Islet precursor cell (in vitro differentiated cells): Measurements from ENCODE around the gene FUCA2.

Experiments used
- DNase-seq: peaks from one replicate; pipeline ENCODE4 v3.0.0-alpha.2; 2018

FUCA2 gene, protein sequence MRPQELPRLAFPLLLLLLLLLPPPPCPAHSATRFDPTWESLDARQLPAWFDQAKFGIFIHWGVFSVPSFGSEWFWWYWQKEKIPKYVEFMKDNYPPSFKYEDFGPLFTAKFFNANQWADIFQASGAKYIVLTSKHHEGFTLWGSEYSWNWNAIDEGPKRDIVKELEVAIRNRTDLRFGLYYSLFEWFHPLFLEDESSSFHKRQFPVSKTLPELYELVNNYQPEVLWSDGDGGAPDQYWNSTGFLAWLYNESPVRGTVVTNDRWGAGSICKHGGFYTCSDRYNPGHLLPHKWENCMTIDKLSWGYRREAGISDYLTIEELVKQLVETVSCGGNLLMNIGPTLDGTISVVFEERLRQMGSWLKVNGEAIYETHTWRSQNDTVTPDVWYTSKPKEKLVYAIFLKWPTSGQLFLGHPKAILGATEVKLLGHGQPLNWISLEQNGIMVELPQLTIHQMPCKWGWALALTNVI

DNA sequence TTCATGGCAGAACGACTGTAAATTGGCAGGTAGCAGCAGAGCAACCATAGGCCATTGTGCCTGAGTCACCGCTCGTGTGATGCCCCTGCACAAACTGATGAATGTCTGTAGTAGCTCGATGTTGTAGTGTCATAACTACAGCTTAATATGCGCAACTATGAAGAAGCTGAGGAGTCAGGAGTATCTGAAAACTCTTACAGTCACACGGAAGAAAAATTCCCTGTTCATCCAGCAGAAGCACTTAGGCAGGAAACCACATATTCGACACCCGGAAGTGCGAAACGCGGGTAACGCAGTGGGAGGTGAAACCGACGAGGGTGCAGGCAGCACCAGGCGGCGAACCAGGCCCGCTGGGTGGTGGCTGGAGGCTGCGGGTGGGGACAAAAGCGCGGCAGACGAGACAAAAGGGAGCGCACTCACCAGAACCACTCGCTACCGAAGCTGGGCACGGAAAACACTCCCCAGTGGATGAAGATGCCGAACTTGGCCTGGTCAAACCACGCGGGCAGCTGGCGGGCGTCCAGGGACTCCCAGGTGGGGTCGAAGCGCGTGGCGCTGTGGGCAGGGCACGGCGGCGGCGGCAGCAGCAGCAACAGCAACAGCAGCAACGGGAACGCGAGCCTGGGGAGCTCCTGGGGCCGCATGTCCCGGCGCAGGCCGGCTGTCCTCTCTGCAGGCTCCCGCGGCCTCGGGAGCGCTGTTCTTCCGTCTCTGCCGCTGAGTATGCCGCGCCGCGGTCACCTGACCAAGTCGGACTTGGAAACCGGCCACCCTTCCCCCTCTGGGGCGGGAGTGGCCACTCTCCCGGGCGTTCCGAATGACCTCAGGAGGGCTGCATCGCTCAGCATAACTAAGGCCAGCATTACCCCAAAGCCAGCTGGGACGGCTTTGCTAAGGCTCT lies at the start of gene FUCA2:
Gene FUCA2 (minus strand): TSS at position 730 of the 901 bp plus-strand sequence. CDS start 86 bp downstream, at position 644.
- peak; percentile 93 for DNase-seq

DNA sequence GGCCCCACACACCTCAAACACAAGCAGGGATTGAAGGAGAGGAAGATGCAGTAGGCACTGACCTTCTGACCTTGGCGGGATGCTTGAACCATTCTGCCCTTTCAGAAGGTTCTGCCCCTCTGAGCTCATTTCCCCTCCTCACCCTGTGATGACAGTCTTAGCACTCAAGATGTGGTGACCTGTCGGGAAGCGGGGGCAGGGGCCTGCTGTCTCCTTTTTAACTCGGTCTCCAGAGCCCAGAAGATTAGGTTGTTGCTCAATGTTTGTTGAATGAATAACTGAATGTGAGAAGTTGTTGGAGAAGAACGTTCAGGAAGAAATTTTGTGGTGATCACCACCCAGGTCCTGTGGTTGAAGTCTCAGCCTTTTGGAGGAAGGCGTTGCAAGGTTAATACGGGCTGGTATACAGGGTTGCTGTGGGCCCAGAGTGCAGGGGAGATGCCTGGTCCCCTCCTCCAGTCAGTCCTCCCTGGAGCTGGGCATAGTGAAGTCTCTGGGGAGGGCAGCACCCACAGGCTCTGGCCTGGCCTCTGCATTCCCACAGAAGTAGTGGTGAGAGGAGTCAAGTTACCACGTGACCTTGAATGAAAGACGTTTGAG lies 49.7 kb upstream of the FUCA2 start:
- DNase-seq, result no peak

DNA sequence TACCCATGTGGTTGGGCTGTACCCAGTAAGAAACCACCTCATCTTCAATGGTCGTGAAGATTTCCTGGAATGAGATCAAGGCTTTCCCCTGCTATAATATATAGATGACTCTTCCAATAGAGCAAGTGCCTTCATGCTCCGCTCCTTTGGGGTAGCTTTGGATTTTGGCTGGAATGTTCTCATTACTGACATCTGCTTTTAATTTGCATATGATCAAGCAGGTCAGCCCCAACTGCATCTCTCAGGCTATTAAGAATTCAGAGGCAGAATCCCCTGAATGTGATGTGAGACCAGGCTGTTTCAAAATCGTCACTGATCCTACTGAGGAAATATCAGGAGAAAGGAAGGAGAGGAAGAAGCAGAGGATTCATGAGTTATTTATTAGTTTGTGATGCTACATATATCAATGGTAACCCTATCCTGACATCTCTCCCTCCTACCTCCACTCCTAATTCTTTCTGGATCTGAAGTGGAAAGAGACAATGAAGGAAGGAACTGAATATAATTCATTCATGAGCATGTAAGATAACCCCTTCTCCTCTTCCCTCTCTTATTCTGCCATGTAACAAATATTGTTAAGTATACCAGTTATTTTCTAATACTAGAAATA lies 47.6 kb upstream of the FUCA2 start:
- no peak for DNase-seq

DNA sequence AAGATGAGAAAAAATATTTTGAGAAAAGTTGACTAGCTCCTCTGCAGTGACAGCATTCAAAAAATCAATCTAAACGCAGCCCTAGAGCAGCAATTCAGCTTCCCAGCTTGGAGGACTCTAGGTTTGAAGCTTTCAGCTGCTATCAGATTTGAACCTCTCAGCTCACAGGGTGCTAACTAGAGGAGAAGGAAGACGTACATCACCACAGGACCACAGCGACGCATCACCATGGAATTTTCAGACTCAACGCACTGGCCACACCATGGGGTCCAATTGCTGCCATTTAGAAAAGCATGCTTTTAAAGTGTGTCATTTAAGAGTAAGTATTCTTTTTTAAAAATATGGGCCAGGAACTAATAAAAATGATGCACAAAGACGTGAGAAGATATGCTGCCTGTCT lies 45.0 kb upstream of the FUCA2 start:
- peak; percentile 71 for DNase-seq

DNA sequence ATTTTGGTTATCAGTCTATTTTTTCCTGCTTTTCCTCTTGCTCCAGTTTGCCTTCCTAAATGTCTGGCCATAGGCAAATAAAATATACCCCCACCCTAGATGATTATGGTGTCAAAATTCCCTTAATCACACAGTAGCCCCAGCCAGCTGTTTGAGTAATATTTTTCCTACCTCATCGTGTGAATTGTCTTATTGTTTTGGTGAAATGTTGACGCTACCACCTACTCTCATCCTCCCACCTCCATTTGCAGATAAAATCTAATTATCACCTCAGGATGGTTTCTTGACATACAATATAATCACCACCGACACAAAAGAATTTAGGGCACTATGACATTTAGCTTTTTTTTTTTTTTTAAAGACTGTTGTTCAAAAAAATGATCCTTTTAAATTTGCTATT lies 44.1 kb upstream of the FUCA2 start:
- no peak for DNase-seq

DNA sequence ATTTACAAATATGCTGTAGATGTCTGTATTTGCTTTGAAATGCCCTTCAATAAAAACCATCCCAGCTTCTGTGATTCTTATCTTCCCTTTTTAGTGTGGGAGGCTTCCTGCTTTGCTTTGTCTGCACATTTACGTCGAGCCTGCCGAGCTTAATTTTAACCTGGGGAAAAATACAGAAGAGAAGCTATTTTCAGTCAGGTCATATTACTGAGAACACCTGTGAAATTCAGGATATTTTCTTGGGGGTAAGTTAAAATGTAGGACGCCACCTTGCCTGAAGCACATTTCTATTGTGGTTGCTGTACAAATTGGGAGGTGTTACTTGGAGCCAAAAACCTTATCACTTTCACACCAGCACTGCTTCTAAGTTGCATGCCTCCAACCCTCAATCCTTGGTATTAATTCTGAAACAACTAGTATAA lies 43.6 kb upstream of the FUCA2 start:
- no peak for DNase-seq

DNA sequence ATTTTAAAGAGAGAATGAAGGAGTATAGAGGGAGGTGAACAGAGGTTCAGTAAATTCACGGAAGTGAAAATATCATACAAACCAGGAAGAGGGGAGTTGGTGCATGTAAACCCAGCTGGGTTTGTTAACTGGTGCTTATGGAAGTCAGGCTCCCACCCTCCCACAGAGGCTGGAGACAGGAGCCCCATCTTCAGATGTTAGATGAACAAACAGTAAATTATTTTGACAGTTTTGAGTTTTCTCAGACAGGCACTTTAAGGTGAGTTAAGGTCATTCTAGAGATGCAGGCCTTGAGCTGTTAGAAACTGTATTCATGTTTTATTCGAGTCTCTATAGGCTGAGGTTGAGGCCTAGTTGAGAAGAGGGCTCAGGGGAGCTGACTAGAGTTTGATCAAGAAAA lies 41.8 kb upstream of the FUCA2 start:
- DNase-seq, result no peak

DNA sequence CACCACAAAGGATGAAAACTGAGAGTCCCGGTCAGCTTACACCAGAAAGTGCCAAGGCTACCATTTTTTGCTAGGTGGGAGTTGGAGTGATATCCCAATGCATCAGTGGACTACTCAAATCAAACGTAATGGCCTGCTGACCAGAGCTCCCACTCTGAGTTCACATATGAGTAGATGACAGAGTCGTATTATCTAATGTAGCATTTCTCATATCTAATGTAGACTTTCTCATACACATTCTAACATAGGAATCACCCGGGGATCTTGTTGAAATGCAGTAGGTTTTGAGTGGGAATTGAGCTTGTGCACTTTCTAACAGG lies 38.4 kb upstream of the FUCA2 start:
- no peak for DNase-seq

DNA sequence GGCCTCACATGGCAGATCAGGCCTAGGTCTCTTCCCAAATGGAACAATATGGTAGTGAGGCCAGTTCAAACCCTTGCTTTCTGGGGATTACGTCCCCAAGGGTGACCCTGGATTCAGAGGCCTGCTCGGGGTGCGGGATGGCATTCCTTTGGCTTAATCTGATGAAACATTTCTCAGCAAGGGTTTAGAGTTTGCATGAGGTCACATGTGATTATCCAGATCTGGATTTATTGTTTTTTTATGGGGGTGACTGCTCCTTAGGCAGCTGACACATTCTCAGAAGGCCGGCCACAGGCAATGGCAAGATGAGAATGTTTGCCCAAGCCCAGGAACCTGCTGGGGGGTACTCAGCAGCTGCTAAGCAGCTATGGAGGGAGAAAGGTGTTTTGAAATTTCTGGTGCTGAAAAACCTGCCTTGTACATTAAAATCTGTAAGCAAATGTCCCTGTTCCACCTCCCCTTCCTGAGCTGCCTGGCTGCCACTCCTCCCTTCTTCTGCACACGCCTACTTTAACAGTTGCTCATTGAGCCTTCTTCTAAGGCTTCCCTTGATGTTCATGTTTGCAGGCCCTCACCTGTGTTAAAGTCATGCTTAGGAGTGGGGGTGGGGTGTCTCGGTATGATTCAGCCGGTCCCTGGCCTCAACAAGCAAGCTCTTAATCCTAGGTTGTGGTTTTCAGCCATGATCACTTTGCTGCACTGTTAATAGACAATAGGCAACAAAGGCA lies 37.9 kb upstream of the FUCA2 start:
- DNase-seq, result no peak

DNA sequence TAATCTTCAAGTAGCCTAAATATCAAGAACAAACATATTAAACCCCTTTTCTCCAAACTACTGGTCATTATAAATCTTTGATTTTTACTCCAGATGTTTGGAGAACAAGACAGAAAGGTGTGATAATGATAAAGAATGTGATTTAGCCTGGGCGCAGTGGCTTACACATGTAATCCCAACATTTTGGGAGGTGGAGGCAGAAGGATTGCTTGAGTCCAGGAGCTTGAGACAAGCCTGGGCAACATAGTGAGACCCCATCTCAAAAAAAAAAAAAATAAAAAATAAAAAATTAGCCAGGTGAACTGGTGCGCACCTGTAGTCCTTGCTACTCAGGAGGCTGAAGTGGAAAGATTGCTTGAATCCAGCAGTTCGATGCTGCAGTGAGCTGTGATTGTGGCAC lies 35.1 kb upstream of the FUCA2 start:
- no peak for DNase-seq

DNA sequence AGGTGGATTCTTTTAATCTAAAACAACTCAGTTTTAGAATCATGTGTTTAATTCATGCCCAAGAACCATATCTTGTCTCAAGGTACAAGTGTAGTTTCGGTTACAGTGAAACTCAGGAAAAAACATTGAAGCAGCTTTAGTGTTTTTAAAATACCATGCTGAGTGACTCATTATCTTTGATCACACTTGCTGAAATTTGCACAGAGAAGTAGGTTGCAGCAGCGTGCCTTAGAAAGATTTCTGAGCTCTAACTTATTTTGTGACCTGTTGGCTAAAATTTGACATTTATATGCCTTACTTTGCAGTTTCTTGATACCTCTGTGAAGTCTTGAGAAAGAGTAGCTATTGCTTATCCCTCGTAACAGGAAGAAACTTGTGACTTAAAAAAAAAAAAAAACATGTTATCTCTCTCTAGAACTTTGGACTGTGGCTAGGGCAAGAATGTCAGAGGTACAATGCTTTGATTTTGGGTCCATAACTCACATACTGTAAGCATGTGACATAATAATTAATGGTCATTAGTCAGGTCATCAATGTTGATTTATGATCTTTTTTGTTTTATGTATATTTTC lies 34.5 kb upstream of the FUCA2 start:
- no peak for DNase-seq

DNA sequence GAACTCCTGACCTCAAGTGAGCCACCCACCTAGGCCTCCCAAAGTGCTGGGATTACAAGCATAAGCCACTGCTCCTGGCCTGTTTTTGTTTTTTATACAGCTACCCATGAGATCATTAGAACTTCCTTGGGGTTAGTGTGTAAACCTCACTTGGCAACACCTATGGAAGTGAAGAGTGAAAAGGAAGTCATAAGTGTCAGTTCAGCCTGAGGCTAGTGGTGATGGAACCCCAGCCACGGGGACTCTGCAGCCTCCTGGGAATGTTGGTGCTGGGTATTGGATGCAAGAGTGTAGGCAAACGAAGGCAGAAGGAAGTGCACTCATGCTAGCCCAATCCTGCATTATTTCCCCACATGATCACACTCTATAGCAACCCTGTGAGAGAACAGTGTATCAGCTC lies 33.6 kb upstream of the FUCA2 start:
- DNase-seq, result no peak

DNA sequence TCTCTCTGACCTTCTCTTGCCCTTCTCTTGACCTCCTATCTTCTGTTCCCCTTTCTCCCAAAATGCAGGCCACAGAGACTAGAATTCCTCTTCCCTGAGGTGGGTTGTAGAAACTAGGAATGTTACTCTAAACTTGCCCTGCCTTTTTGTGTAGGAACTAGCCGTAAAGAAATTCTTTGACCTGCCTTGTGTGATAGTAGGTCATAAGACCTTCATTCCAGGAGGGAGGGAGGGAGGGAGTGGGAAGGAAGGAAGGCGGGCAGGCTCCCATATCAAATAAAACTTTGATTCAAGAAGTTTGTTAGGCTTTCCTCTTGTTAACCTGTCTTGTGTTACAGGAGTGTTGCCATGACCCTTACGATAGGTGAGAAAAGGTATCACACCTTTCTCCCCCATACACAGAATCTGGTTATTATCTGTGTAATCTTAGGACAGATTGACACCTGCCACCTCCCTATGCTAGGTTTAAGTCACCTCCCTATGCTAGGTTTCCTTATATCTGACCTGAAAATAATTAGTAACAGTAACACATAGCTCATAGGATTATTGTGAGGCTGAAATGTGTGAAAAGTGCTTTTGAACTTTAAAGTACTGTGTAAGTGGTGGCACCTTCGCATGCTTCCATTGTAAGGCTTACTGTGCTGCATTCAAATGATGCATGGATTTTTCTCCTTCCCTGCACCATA lies 32.6 kb upstream of the FUCA2 start:
- DNase-seq, result no peak

DNA sequence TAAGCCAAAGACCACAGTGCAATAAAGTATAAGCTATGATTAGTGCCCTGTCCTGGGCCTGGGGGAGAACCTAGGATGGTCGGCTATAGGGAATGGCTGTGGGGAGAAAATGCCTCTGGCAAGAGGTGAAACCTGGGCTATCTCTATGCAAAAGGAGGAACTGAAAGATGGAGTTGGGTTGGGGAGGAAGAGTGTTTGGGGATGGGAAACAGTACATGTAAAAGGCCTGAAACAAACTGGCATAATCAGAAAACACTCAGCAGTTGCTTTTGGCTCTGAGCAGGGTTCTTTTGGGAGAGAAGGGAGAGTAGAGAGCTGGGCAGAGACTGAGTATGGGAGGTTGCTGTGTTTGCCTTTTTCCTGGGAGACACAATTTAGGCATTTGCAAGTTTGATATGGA lies 31.9 kb upstream of the FUCA2 start:
- no peak for DNase-seq

DNA sequence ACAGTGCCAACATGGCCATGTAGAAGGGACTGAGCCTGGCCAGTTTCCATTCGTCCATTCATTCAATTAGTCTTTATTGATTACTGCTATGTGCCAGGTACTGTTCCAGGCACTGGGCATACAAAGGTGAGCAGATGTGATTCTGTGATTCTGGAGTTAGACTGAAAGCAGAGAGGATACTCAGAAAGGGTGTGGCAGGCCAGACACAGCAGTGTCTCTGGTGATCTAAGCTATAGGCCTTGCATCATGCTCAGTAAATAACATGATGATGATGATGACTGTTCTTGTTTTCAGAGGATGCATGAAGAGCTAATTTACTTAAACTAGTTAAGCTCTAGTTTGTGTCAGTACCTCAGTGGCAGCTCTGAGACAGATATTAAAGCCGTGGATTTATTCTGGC lies 31.4 kb upstream of the FUCA2 start:
- no peak for DNase-seq

DNA sequence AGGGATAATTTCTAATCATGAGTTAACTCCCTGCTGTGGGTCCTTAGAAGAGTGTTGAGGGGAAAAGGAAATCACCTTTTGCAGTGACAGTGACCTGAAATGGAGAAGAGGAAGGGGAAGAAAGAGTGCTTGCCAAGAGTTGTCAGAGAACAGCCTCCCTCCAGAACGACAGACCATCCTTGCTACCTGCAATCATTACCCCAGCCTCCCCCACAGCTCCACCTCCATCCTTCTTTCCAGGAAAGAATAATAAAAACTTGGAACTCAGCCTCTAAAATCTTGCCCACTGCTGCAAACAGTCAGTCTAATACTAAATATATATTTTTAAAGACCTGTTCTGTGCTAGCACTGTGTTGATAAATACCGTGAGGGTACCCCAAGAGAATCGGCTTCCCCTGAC lies 28.7 kb upstream of the FUCA2 start:
- DNase-seq, result no peak

DNA sequence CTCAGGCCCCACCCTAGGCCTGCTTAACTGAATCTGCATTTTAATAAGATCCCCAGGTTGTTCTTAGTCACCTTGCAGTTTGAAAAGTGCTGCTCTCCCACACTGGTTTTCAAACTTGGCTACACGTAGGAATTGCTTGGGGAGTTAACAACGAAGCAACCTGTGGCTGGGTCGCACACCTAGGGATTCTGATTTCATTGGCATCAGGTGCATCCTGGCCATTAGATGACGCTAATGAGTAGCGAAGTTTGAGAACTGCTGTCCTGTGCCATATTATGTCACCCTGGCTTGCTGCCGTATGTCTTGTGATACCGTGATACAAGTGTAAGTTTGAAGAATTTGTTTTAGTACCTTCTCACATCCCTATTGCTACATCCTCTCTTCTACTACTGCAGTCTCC lies 28.2 kb upstream of the FUCA2 start:
- DNase-seq, result no peak

DNA sequence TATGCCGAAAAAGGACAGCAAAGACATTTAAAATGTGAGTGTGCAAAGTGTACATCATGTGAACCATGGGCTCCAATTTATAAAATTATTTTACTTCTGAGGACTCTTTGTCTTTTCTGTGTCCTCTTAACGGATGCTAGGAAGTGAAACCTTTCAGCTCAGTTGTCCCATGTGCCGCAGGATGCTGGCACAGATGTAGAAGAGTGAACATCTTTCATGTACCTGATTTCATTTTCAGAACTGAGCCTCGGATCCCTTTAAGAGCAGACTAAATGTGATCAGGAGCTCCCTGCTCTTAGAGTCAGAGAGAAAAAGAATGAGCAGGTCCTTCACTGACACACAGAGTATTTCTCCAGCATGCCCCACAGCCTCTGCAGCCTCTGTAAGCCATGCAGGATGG lies 27.6 kb upstream of the FUCA2 start:
- no peak for DNase-seq

DNA sequence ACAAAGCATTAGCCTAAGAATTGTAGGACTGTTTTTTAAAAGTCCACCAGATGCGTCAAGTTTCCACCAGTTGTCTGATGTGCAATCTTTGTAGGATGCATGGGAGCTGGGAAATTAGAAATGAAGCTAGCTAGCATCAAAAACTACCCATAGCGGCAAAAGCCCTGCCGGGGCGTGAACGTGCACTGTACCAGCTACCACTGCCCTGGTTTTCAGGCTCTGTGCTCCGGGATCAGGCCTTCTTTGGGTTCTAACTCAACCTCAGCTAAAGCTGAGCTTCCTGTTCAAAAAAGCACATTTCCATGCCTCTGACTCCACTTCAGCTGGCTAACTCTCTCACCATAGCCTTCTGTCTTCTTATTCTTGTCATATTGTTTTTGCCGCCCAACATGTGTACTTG lies 26.9 kb upstream of the FUCA2 start:
- DNase-seq, result no peak

DNA sequence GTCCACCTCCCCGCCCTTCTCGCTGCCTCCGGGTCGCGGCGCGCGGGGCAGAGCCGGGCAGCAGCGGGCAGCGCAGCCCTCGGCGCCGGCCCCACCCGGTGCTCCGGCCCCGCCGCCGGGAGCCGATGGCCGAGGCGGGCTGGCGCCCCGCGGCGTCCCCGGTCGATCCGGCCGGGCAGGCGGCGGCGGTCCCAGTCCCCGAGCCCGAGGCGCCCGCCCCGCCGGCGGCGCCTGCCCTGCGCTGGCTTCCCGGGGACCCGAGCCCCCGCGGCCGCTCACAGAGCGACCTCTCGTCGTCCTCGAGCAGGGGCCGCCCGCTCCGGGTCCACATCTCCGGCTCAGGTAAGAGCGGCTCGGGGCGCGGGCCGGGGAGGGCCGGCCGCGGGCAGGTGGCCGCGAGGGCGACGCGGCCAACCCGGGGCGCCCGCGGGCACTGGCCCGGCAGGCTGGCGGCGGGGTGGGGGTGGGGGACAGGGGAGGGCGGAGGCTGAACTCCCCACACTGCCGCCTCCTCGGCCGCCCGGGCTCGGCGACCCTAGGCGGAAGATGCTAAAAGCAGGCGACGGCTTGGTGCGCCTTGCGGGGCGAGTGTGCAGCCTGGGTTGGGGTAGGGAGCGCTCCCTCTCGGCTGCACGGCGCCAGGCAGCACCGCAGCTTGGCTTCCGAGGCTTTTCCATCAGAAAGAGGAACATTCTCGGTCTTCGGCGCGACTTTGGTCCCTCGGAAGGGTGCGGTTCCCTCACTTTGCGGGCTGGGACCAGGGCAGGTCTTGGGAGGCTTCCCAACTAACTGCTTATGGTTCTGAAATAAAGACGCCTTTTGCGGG lies 25.6 kb upstream of the FUCA2 start:
- peak; percentile 86 for DNase-seq

DNA sequence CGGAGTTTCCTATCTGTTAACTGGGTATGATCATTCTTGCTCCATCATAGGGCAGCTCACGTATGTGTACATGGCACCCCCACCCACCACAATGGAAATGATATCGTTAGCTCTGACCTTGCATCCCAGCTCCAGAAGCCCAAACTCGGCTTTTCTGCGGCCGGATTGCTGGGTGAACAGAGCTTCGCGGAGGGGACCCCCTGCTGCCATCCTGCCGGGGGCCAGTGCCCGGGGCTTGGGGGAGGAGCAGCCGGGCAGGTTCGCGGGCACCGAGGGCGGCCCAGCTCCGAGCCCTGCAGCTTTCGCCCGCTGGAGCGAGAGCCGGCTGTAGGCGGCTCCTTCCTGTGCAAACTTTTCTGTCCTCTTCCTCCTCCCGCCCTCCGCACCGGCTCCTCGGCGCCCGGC lies 24.9 kb upstream of the FUCA2 start:
- peak; percentile 73 for DNase-seq
